NCI-H2081 treated with DMSO at 0.1 percent for 48 hours (cell line): ENCODE results near the gene TRAF3IP1.

Experiments used
- DNase-seq: peaks from one replicate; lab custom pipeline; 2025; lab: John Stamatoyannopoulos, UW

TRAF3IP1 gene

DNA sequence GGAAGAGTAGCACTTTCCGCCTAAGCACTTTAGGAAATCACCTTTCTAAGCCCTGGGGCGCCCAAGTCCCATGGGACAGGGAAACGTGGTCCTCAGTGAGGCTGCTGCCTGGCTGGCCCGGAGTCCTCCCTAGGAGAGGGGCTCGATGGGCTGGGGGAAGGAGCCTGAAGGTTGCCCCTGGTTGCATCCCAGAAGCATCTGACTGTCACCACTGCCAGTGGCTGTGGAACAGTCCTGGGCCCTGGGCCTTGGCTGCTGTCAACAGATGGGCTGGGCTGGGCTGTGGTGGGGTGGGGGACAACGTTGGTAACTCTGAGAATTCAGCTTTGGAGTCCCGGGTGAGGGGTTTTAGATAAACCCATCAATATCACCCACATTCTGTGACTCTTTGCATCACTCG is 128.9 kb downstream of the TRAF3IP1 start:
- no peak for DNase-seq

DNA sequence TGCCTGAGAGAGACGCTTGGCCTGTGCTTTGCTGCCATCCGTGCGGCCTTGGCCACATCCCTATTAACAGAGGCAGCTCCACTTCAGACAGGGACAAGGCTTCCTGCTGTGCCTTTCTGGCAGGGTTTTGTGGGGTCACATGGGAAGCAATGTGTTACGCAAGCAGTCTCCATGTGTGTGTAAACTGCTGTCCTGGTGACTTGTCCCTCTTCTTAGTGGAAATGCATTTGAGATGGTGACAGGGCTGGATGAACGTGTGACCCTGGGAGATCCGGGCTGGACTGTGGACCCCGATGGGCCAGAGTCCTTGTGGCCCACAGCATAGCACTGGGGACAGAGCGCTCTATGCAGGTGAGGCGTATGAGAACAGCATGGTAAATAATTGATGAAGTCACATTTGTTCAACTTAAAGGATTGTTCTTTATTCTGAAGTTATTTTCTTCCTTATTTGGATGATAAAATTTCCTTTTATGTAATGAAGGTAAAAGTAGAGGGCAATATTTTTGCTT is 129.6 kb downstream of the TRAF3IP1 start:
- no peak for DNase-seq

DNA sequence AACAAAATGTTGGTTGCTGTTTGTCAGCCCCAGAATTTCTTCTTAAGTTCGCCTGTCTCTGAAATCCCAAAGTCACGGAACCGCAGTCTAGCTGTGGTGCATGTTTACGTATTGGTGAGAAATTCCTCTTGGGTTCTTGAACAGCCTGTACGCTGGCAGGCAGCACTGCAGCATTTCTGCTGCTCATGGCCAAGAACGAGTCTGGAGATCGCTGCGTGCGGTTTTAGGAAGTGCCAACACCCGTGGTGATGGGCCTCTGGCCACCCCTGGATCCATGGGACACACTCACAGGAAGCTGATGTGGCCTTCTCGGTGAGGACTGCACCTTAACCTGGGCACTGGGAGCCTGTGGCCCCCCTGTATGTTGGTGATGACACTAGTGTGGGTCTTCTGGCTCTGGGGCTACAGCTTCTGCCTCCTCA is 130.1 kb downstream of the TRAF3IP1 start:
- no peak for DNase-seq
